K562 (cell line): ENCODE data around the gene ZFTA. TPM values are rescaled to one million over a fixed set of nuclear protein-coding genes. Genes with fewer than 3 reads are reported as not detected.

Experiments used
- CREB3 ChIP-seq: fragments of 450-650 bp; conservative IDR thresholded peaks from 2 replicates; pipeline ENCODE4 v1.6.1; 2016; ENCODE audit warnings: missing genetic modification characterization, low read depth, mild to moderate bottlenecking, missing compliant biosample characterization, moderate library complexity
- JUN ChIP-seq, 2 experiments: sonication (generic) in 1 of 2; formaldehyde crosslinking in 1 of 2; IDR thresholded peaks; 2 replicates each; pipeline versions ENCODE4 v1.6.1 to v1.8.0; 2012 to 2022; ENCODE audit warnings: borderline replicate concordance in 2 of 2, mild to moderate bottlenecking in 2 of 2, improper control_type of control experiment in 1 of 2, low read depth in 1 of 2, low read length in 1 of 2, missing genetic modification reagents in 1 of 2
- NELFE ChIP-seq: IDR thresholded peaks from 2 replicates; pipeline ENCODE4 v1.6.1; 2011; ENCODE audit warnings: mild to moderate bottlenecking; ENCODE audit not compliant: insufficient read depth, insufficient read length
- REST ChIP-seq, 2 experiments: fragments of 450-650 bp; formaldehyde crosslinking in 1 of 2; IDR thresholded peaks; 2 replicates each; pipeline versions ENCODE4 v1.4.0 to v1.6.1; 2014 to 2020; ENCODE audit warnings: mild to moderate bottlenecking in 2 of 2, borderline replicate concordance in 1 of 2, low read depth in 1 of 2
- SIN3B ChIP-seq: fragments of 450-650 bp; IDR thresholded peaks from 2 replicates; pipeline ENCODE4 v1.6.1; 2017; ENCODE audit warnings: low read depth, mild to moderate bottlenecking, moderate library complexity
- YY1 ChIP-seq, 3 experiments: IDR thresholded peaks; 2 replicates each; pipeline ENCODE4 v1.6.1; 2011; ENCODE audit warnings: low read length in 2 of 3, mild to moderate bottlenecking in 2 of 3, moderate library complexity in 2 of 3, borderline replicate concordance in 1 of 3, control low read depth in 1 of 3, low read depth in 1 of 3; ENCODE audit not compliant: insufficient read depth in 3 of 3, insufficient replicate concordance in 2 of 3, control insufficient read depth in 1 of 3, insufficient read length in 1 of 3; ENCODE audit errors: extremely low read depth in 1 of 3
- ZC3H4 ChIP-seq: sonication (generic); formaldehyde crosslinking; IDR thresholded peaks from 2 replicates; pipeline ENCODE4 v1.9.0; 2021; ENCODE audit warnings: missing genetic modification reagents, borderline replicate concordance
- ZKSCAN1 ChIP-seq: fragments of 150-350 bp; IDR thresholded peaks from 2 replicates; pipeline ENCODE4 v1.6.1; 2016; ENCODE audit warnings: low read depth, low read length
- ZNF121 ChIP-seq: sonication (generic); formaldehyde crosslinking; conservative IDR thresholded peaks from 2 replicates; pipeline ENCODE4 v1.8.0; 2022; ENCODE audit warnings: missing genetic modification reagents
- polyA plus RNA-seq, 8 experiments: library from polyadenylated mRNA; depleted of rRNA in 4 of 8; stranded (reverse) in 5 of 8; unstranded in 3 of 8; fragments of >200 nt; fragmentation: Nextera tagmentation in 2 of 8; fragmentation: Illumina TruSeq in 1 of 8; extraction: Ambion mirVana in 2 of 8; extraction: Trizol in 1 of 8; gene quantifications; 2 replicates each; pipeline versions ENCODE4 v1.2.1 to v1.2.3, GENCODE V29; 2011 to 2014; ENCODE audit warnings: inconsistent platforms in 1 of 8, missing spikeins in 1 of 8
- total RNA-seq, 7 experiments: library from RNA; depleted of rRNA in 6 of 7; stranded (reverse); fragments of >200 nt in 6 of 7; fragmentation: Illumina TruSeq in 2 of 7; extraction: Trizol in 2 of 7; gene quantifications; 2 replicates each; pipeline versions ENCODE4 v1.2.1 to v1.2.3, GENCODE V29; 2011 to 2021; ENCODE audit warnings: low replicate concordance in 1 of 7
- TF ChIP-seq, protein P1 (sequence below): fragments of 250-450 bp; sonication (Bioruptor Pico); IDR thresholded peaks from 2 replicates; pipeline ENCODE4 v1.5.0; 2020; ENCODE audit warnings: mild to moderate bottlenecking, borderline replicate concordance
- TF ChIP-seq, protein P2 (sequence below): IDR thresholded peaks from 2 replicates; pipeline ENCODE4 v1.6.1; 2016; ENCODE audit warnings: missing genetic modification characterization, missing compliant biosample characterization

Gene ZFTA
- total and polyA plus RNA-seq, 9 of the 15 experiments (the other 6 are each of a cell fraction or from before 2014, with no cell fraction given), result 0.45 to 12.3 (median 2.9) TPM

DNA sequence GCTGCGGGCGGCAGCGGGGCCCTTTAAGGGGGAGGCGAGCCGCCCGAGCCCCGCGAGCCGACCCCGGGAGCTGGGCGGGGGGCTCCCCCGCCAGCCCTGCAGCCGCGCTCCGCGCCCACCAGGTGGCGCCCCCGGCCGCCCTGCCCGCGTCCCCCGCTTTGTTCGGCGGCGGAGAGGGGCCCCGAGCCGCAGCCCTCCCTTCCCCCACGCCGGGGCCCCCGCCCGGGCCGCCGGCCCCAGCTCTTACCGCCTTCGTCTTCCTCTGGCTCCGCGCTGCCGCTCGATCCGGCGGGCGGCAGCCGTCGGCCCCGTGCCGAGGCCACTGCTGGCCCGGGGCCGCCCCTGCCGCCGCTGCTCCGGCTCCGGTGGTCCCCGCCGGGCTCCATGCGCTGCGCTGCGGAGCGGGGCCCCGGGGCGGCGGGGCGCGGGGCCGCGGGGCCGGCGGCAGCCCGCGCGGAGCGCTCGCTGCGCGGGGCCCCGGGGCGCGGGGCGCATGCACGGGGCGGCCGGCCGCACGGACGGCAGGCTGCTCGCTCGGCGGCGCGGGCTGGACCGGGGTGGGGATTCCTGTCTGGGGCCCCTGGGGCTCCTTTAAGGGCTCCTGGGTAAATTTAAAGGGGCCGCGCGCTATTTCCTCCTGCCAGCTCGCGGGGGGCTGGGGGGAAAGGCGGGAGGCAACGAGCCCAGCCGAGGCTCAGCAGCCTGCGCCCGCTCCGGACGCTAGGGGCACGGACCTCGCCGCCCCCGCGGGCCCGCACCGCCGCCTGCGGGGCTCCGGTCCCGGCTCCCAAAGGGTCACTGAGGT is at the start of gene ZFTA (continued):
- TF ChIP-seq NELFE (no peak), ZKSCAN1 (no peak), YY1 (IDR thresholded peaks at IDR 0.05; ENCODE audit: borderline replicate concordance in 1 of 3, control insufficient read depth in 1 of 3, extremely low read depth in 1 of 3, insufficient read depth in 3 of 3, insufficient read length in 1 of 3, insufficient replicate concordance in 2 of 3, low read depth in 1 of 3, low read length in 2 of 3) (peak in 1 of 3 experiments; percentile 16), CREB3 (tag) (no peak), SIN3B (peak; percentile 49), ZC3H4 (CRISPR knock-in tag) (no peak), JUN (IDR thresholded peaks at IDR 0.05; ENCODE audit: borderline replicate concordance, low read depth, low read length) (no peak), JUN (CRISPR knock-in tag; IDR thresholded peaks at IDR 0.05; ENCODE audit: borderline replicate concordance) (no peak), ZNF121 (CRISPR knock-in tag) (no peak), REST (IDR thresholded peaks at IDR 0.05; ENCODE audit: borderline replicate concordance) (peak; percentile 51), REST (CRISPR knock-in tag; IDR thresholded peaks at IDR 0.05; ENCODE audit: low read depth) (no peak)
- TF ChIP-seq, protein P1, sequence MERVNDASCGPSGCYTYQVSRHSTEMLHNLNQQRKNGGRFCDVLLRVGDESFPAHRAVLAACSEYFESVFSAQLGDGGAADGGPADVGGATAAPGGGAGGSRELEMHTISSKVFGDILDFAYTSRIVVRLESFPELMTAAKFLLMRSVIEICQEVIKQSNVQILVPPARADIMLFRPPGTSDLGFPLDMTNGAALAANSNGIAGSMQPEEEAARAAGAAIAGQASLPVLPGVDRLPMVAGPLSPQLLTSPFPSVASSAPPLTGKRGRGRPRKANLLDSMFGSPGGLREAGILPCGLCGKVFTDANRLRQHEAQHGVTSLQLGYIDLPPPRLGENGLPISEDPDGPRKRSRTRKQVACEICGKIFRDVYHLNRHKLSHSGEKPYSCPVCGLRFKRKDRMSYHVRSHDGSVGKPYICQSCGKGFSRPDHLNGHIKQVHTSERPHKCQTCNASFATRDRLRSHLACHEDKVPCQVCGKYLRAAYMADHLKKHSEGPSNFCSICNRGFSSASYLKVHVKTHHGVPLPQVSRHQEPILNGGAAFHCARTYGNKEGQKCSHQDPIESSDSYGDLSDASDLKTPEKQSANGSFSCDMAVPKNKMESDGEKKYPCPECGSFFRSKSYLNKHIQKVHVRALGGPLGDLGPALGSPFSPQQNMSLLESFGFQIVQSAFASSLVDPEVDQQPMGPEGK (CRISPR knock-in tag), result no peak
- TF ChIP-seq, protein P2, sequence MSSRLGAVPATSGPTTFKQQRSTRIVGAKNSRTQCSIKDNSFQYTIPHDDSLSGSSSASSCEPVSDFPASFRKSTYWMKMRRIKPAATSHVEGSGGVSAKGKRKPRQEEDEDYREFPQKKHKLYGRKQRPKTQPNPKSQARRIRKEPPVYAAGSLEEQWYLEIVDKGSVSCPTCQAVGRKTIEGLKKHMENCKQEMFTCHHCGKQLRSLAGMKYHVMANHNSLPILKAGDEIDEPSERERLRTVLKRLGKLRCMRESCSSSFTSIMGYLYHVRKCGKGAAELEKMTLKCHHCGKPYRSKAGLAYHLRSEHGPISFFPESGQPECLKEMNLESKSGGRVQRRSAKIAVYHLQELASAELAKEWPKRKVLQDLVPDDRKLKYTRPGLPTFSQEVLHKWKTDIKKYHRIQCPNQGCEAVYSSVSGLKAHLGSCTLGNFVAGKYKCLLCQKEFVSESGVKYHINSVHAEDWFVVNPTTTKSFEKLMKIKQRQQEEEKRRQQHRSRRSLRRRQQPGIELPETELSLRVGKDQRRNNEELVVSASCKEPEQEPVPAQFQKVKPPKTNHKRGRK (tag), result no peak
